ENCODE results near the gene ST6GALNAC1.

Gene ST6GALNAC1

GRCh38 chr17:76643553-76644148 is at the start of gene ST6GALNAC1:
Gene ST6GALNAC1 (minus strand): TSS chr17:76643757. CDS start chr17:76643638, 119 bp downstream.
- DNase-seq: peak; percentile 28

GRCh38 chr17:76691379-76692191 is 48.0 kb upstream of the ST6GALNAC1 start:
- no peak for DNase-seq

- no peak for DNase-seq
Observed at GRCh38 chr17:76690596-76691280, 47.2 kb upstream of the ST6GALNAC1 start.

- DNase-seq: no peak
Observed at GRCh38 chr17:76689859-76690258, 46.3 kb upstream of the ST6GALNAC1 start.

- no peak for DNase-seq
Observed at GRCh38 chr17:76688165-76688622, 44.6 kb upstream of the ST6GALNAC1 start.

GRCh38 chr17:76687298-76688164 is 44.0 kb upstream of the ST6GALNAC1 start:
- DNase-seq: no peak

- no peak for DNase-seq
Observed at GRCh38 chr17:76686538-76687297, 43.2 kb upstream of the ST6GALNAC1 start.

- DNase-seq: no peak
Observed at GRCh38 chr17:76685846-76686245, 42.3 kb upstream of the ST6GALNAC1 start.

GRCh38 chr17:76685366-76685765 is 41.8 kb upstream of the ST6GALNAC1 start:
- DNase-seq: no peak

- DNase-seq: no peak
Observed at GRCh38 chr17:76684756-76685155, 41.2 kb upstream of the ST6GALNAC1 start.

GRCh38 chr17:76683921-76684745 is 40.6 kb upstream of the ST6GALNAC1 start:
- DNase-seq: no peak

GRCh38 chr17:76683011-76683755 is 39.6 kb upstream of the ST6GALNAC1 start:
- no peak for DNase-seq

- DNase-seq: no peak
Observed at GRCh38 chr17:76682296-76682695, 38.7 kb upstream of the ST6GALNAC1 start.

- DNase-seq: peak; percentile 66
Observed at GRCh38 chr17:76681222-76682137, 37.9 kb upstream of the ST6GALNAC1 start.

GRCh38 chr17:76679239-76679638 is 35.7 kb upstream of the ST6GALNAC1 start:
- no peak for DNase-seq

GRCh38 chr17:76678330-76678729 is 34.8 kb upstream of the ST6GALNAC1 start:
- peak; percentile 20 for DNase-seq

- no peak for DNase-seq
Observed at GRCh38 chr17:76677406-76677805, 33.8 kb upstream of the ST6GALNAC1 start.

GRCh38 chr17:76676629-76677028 is 33.1 kb upstream of the ST6GALNAC1 start:
- no peak for DNase-seq

GRCh38 chr17:76675648-76676047 is 32.1 kb upstream of the ST6GALNAC1 start:
- no peak for DNase-seq
